HFFc6 (cell line): Measurements from ENCODE around the gene PBX3. TPM values are rescaled to one million over a fixed set of nuclear protein-coding genes. Genes with fewer than 3 reads are reported as not detected.

Experiments
- DNase-seq: peaks from one replicate; pipeline ENCODE4 v3.0.0-alpha.2; 2018
- H3K27ac Mint-ChIP-seq: 2 replicates; pipeline ENCODE4 v1.8.0; 2020; ENCODE audit warnings: mild to moderate bottlenecking, mixed read lengths
- H3K27me3 Mint-ChIP-seq: 2 replicates; pipeline ENCODE4 v1.8.0; 2021; ENCODE audit warnings: mild to moderate bottlenecking, moderate library complexity, mixed read lengths; ENCODE audit not compliant: insufficient read depth
- H3K36me3 Mint-ChIP-seq: 2 replicates; pipeline ENCODE4 v1.8.0; 2021; ENCODE audit warnings: low read depth, mixed read lengths
- H3K4me1 Mint-ChIP-seq: 2 replicates; pipeline ENCODE4 v1.8.0; 2020; ENCODE audit warnings: low read depth, mixed read lengths
- H3K4me3 Mint-ChIP-seq: 2 replicates; pipeline ENCODE4 v1.8.0; 2020; ENCODE audit warnings: mild to moderate bottlenecking, moderate library complexity, mixed read lengths
- H3K9me3 Mint-ChIP-seq: 2 replicates; pipeline ENCODE4 v1.8.0; 2020; ENCODE audit warnings: mild to moderate bottlenecking, mixed read lengths
- CTCF ChIP-seq: fragments of 200-600 bp; sonication (generic); IDR thresholded peaks from 2 replicates; pipeline ENCODE4 v1.5.0; 2021; ENCODE audit warnings: antibody characterized with exemption, mild to moderate bottlenecking
- total RNA-seq, 6 experiments: library from RNA; stranded (reverse); fragmentation: NEBNext Ultra II Directional; extraction: Animal tissue kit (Norgen Biotek cat#: 25700); gene quantifications; 2 replicates in 1 of 6; 3 replicates in 5 of 6; pipeline ENCODE4 v1.2.3, GENCODE V29; 2021

PBX3 gene
- total RNA-seq, 6 experiments from 2014 or later = 32.2 to 44.3 (median 40.3) TPM

- DNase-seq = no peak
- Mint-ChIP-seq H3K27ac (peak overlapping the region; percentile 16; the same call in 1 of the 2 replicates), H3K9me3 (no peaks in the 10 kb centered on the region), H3K27me3 (no peaks in the 10 kb centered on the region), H3K4me3 (peak overlapping the region; percentile 71), H3K4me1 (peaks cover 80% of the 10 kb centered on the region), H3K36me3 (peaks cover 8% of the 10 kb centered on the region)
- no peak for TF ChIP-seq CTCF
These were observed 12.6 kb downstream of the PBX3 start for GRCh38 chr9:125759764-125760129.

- Mint-ChIP-seq H3K27me3 (no peaks in the 10 kb centered on the region), H3K27ac (no peak overlapping the region), H3K9me3 (no peaks in the 10 kb centered on the region), H3K4me1 (peaks cover 73% of the 10 kb centered on the region), H3K36me3 (peaks cover 8% of the 10 kb centered on the region), H3K4me3 (no peak overlapping the region)
- no peak for TF ChIP-seq CTCF
- no peak for DNase-seq
These were observed 13.4 kb downstream of the PBX3 start for GRCh38 chr9:125760537-125760936.

- no peaks in the 10 kb centered on the region; the same call in 1 of the 2 replicates for H3K36me3 Mint-ChIP-seq
- no peaks in the 10 kb centered on the region for H3K27me3 Mint-ChIP-seq
- no peak for DNase-seq
- no peak for TF ChIP-seq CTCF
- H3K4me3 Mint-ChIP-seq = no peak overlapping the region
- peaks cover 60% of the 10 kb centered on the region for H3K4me1 Mint-ChIP-seq
- H3K27ac Mint-ChIP-seq = no peak overlapping the region
- no peaks in the 10 kb centered on the region for H3K9me3 Mint-ChIP-seq
These were observed 14.7 kb downstream of the PBX3 start for GRCh38 chr9:125761676-125762450.

GRCh38 chr9:125763394-125763801, 16.2 kb downstream of the PBX3 start:
- Mint-ChIP-seq H3K9me3 (no peaks in the 10 kb centered on the region), H3K4me3 (no peak overlapping the region), H3K27ac (no peak overlapping the region), H3K4me1 (peaks cover 51% of the 10 kb centered on the region), H3K27me3 (no peaks in the 10 kb centered on the region), H3K36me3 (peaks cover 9% of the 10 kb centered on the region)
- TF ChIP-seq CTCF = no peak
- no peak for DNase-seq

- TF ChIP-seq CTCF = no peak
- no peaks in the 10 kb centered on the region for H3K27me3 Mint-ChIP-seq
- peaks cover 43% of the 10 kb centered on the region for H3K4me1 Mint-ChIP-seq
- H3K27ac Mint-ChIP-seq = no peak overlapping the region
- H3K4me3 Mint-ChIP-seq = no peak overlapping the region
- DNase-seq = no peak
- H3K36me3 Mint-ChIP-seq = peaks cover 14% of the 10 kb centered on the region
- H3K9me3 Mint-ChIP-seq = no peaks in the 10 kb centered on the region
These were observed 17.0 kb downstream of the PBX3 start for GRCh38 chr9:125764198-125764597.
